Medulla oblongata (tissue), 1 donor: Measurements from ENCODE around the gene MECR.

ENCODE experiments used
- DNase-seq: peaks from one replicate; pipeline ENCODE4 v3.0.0-alpha.2; 2015; ENCODE audit errors: extremely low spot score

The MECR gene

GRCh38 chr1:29202053-29202452 is 28.7 kb downstream of the MECR start:
- DNase-seq, result peak; percentile 32

GRCh38 chr1:29201595-29202051 is 29.1 kb downstream of the MECR start:
- DNase-seq, result no peak

GRCh38 chr1:29200906-29201594 is 29.7 kb downstream of the MECR start:
- no peak for DNase-seq

- DNase-seq, result no peak
These were observed 32.7 kb downstream of the MECR start for GRCh38 chr1:29197993-29198392.

- no peak for DNase-seq
These were observed 33.2 kb downstream of the MECR start for GRCh38 chr1:29197590-29197924.

- DNase-seq, result no peak
These were observed 33.7 kb downstream of the MECR start for GRCh38 chr1:29196863-29197589.

- DNase-seq, result no peak
These were observed 34.8 kb downstream of the MECR start for GRCh38 chr1:29195881-29196291.

GRCh38 chr1:29193879-29194455 is 36.8 kb downstream of the MECR start:
- DNase-seq, result no peak

GRCh38 chr1:29190718-29191117 is 40.0 kb downstream of the MECR start:
- DNase-seq, result no peak

- no peak for DNase-seq
These were observed 44.0 kb downstream of the MECR start for GRCh38 chr1:29186707-29187106.

GRCh38 chr1:29186252-29186651 is 44.5 kb downstream of the MECR start:
- no peak for DNase-seq

GRCh38 chr1:29183287-29183686 is 47.4 kb downstream of the MECR start:
- DNase-seq, result no peak

- peak; percentile 98 for DNase-seq
These were observed 49.1 kb downstream of the MECR start, which contains the start of gene SRSF4 for GRCh38 chr1:29181413-29182225. Gene SRSF4, minus strand, starts transcription at chr1:29181900. Its CDS starts 148 bp downstream, at chr1:29181752.

GRCh38 chr1:29180497-29181412 is 50.0 kb downstream of the MECR start:
- DNase-seq, result no peak

- DNase-seq, result no peak
These were observed 51.0 kb downstream of the MECR start for GRCh38 chr1:29179641-29180184.

GRCh38 chr1:29177022-29177705 is 53.6 kb downstream of the MECR start:
- no peak for DNase-seq

- no peak for DNase-seq
These were observed 54.2 kb downstream of the MECR start for GRCh38 chr1:29176576-29176975.

- no peak for DNase-seq
These were observed 58.3 kb downstream of the MECR start for GRCh38 chr1:29172415-29172939.

GRCh38 chr1:29171521-29171920 is 59.2 kb downstream of the MECR start:
- DNase-seq, result no peak

- DNase-seq, result no peak
These were observed 59.6 kb downstream of the MECR start for GRCh38 chr1:29171089-29171488.
